Liver (tissue), 9 donors: ENCODE data around the gene CDC42. TPM values are rescaled to one million over a fixed set of nuclear protein-coding genes. Genes with fewer than 3 reads are reported as not detected.

ENCODE experiments used
- DNase-seq: peaks from one replicate; pipeline ENCODE4 v3.0.0-alpha.2; 2017; ENCODE audit warnings: low spot score
- H3K27ac ChIP-seq, 2 donors: one replicate each; pipeline ENCODE4 v1.7.0; 2013; ENCODE audit warnings: inconsistent platforms in 2 of 2, low read length in 2 of 2, control low read depth in 1 of 2, low read depth in 1 of 2, mild to moderate bottlenecking in 1 of 2
- H3K27me3 ChIP-seq, 4 donors: one replicate each; pipeline versions ENCODE4 v1.6.1 to v1.7.0; 2013; ENCODE audit warnings: low read length in 3 of 4, inconsistent platforms in 1 of 4, mild to moderate bottlenecking in 1 of 4, moderate library complexity in 1 of 4; ENCODE audit not compliant: control insufficient read depth in 4 of 4, insufficient read depth in 4 of 4
- H3K36me3 ChIP-seq, 4 donors: one replicate each; pipeline versions ENCODE4 v1.6.1 to v1.7.0; 2013; ENCODE audit warnings: low read length in 3 of 4, mild to moderate bottlenecking in 3 of 4, low read depth in 1 of 4, moderate library complexity in 1 of 4; ENCODE audit not compliant: control insufficient read depth in 4 of 4, insufficient read depth in 3 of 4
- H3K4me1 ChIP-seq, 4 donors: one replicate each; pipeline versions ENCODE4 v1.6.1 to v1.7.0; 2013; ENCODE audit warnings: low read length in 3 of 4, mild to moderate bottlenecking in 3 of 4, moderate library complexity in 1 of 4; ENCODE audit not compliant: control insufficient read depth in 4 of 4, insufficient read depth in 4 of 4
- H3K4me3 ChIP-seq, 3 donors: one replicate each; pipeline versions ENCODE4 v1.6.1 to v1.7.0; 2013; ENCODE audit warnings: low read length in 3 of 3, control low read depth in 1 of 3, low read depth in 1 of 3, mild to moderate bottlenecking in 1 of 3
- H3K9ac ChIP-seq, 2 donors: one replicate each; pipeline ENCODE4 v1.7.0; 2013; ENCODE audit warnings: low read length in 2 of 2, mild to moderate bottlenecking in 2 of 2, moderate library complexity in 2 of 2, control low read depth in 1 of 2, low read depth in 1 of 2
- H3K9me3 ChIP-seq, 4 donors: one replicate each; pipeline versions ENCODE4 v1.6.1 to v1.7.0; 2013; ENCODE audit warnings: low read length in 3 of 4; ENCODE audit not compliant: control insufficient read depth in 4 of 4
- EGR1 ChIP-seq, 2 donors: IDR thresholded peaks; 2 replicates each; pipeline ENCODE4 v1.6.1; 2016 to 2018; ENCODE audit warnings: antibody characterized with exemption in 2 of 2, low read depth in 2 of 2
- FOXA1 ChIP-seq: IDR thresholded peaks from 2 replicates; pipeline ENCODE4 v1.6.1; 2016; ENCODE audit warnings: antibody characterized with exemption
- GABPA ChIP-seq, 2 donors: IDR thresholded peaks in 1 of 2; conservative IDR thresholded peaks in 1 of 2; 2 replicates each; pipeline ENCODE4 v1.6.1; 2016; ENCODE audit warnings: antibody characterized with exemption in 2 of 2, mild to moderate bottlenecking in 1 of 2, moderate library complexity in 1 of 2
- HNF4A ChIP-seq, 2 donors: conservative IDR thresholded peaks; 2 replicates each; pipeline ENCODE4 v1.6.1; 2016; ENCODE audit warnings: antibody characterized with exemption in 2 of 2, mild to moderate bottlenecking in 2 of 2
- JUND ChIP-seq, 2 donors: IDR thresholded peaks; 2 replicates each; pipeline ENCODE4 v1.6.1; 2016; ENCODE audit warnings: antibody characterized with exemption in 2 of 2
- NR2F2 ChIP-seq: IDR thresholded peaks from 2 replicates; pipeline ENCODE4 v1.6.1; 2016; ENCODE audit warnings: antibody characterized with exemption
- RAD21 ChIP-seq, 2 donors: IDR thresholded peaks; 2 replicates each; pipeline ENCODE4 v1.6.1; 2016; ENCODE audit warnings: antibody characterized with exemption in 2 of 2, mild to moderate bottlenecking in 2 of 2
- RXRA ChIP-seq, 2 donors: IDR thresholded peaks; 2 replicates each; pipeline ENCODE4 v1.6.1; 2017 to 2018; ENCODE audit warnings: antibody characterized with exemption in 2 of 2, mild to moderate bottlenecking in 1 of 2
- SP1 ChIP-seq: IDR thresholded peaks from 2 replicates; pipeline ENCODE4 v1.6.1; 2018; ENCODE audit warnings: antibody characterized with exemption, mild to moderate bottlenecking
- TAF1 ChIP-seq: conservative IDR thresholded peaks from 2 replicates; pipeline ENCODE4 v1.6.1; 2016; ENCODE audit warnings: antibody characterized with exemption, mild to moderate bottlenecking
- YY1 ChIP-seq: IDR thresholded peaks from 2 replicates; pipeline ENCODE4 v1.6.1; 2016; ENCODE audit warnings: antibody characterized with exemption, mild to moderate bottlenecking
- WGBS: extraction: QIAGEN DNeasy Blood & Tissue Kit; methylation state at CpG from one replicate; pipeline ENCODE4 v1.1.7; 2013; 5-methylcytosine and 5-hydroxymethylcytosine counted together
- polyA plus RNA-seq, 2 donors: library from polyadenylated mRNA; stranded (reverse) in 1 of 2; unstranded in 1 of 2; fragments of 200-250 nt in 1 of 2; fragments of >200 nt in 1 of 2; fragmentation: Nextera tagmentation in 1 of 2; extraction: Ambion mirVana in 1 of 2; gene quantifications; one replicate each; pipeline versions ENCODE4 v1.2.1 to v1.2.3, GENCODE V29; 2013 to 2015
- total RNA-seq, 2 donors: library from RNA; depleted of rRNA; stranded (reverse); fragments of >200 nt; gene quantifications; one replicate each; pipeline ENCODE4 v1.2.3, GENCODE V29; 2014
- TF ChIP-seq, protein P1 (sequence below): IDR thresholded peaks from 2 replicates; pipeline ENCODE4 v1.6.1; 2016; ENCODE audit warnings: antibody characterized with exemption
- TF ChIP-seq, protein P2 (sequence below): IDR thresholded peaks from 2 replicates; pipeline ENCODE4 v1.6.1; 2016; ENCODE audit warnings: antibody characterized with exemption
- TF ChIP-seq, protein P3 (sequence below): fragments of 150-350 bp; IDR thresholded peaks from 2 replicates; pipeline ENCODE4 v1.5.1; 2017; ENCODE audit warnings: improper control_type of control experiment, low read depth, low read length; ENCODE audit not compliant: missing input control
- TF ChIP-seq, protein P4 (sequence below): IDR thresholded peaks from 2 replicates; pipeline ENCODE4 v1.6.1; 2016; ENCODE audit warnings: antibody characterized with exemption, mild to moderate bottlenecking
- donor health status: healthy.
- donor health status: healthy.
- donor health status: healthy.
- donor health status: healthy.
- donor health status: healthy.

CDC42 gene
- total and polyA plus RNA-seq, 4 donors = 40.3 to 140 (median 69.0) TPM

DNA sequence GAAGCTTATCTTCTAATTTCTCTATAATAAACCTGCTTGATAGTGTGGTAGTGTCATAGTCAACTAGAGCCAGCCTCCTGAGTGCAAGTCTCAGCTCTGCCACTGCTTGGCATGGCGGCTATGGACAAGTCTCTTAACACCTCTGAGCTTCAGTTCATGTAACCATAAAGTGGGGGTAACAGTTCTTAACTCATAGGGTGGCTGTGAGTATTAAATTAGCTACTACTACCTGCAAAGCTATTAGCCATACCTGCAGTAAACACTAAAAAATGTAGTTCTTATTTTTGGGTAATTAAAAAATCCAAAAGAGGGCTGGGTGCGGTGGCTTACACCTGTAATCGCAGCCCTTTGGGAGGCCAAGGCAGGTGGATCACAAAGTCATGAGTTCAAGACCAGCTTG is 2.2 kb upstream of the CDC42 start:
- Histone ChIP-seq H3K27ac (no peak overlapping the region), H3K9ac (no peak overlapping the region), H3K36me3 (peaks cover 0 to 2% (median 0%) of the 10 kb centered on the region in 4 donors), H3K9me3 (no peaks in the 10 kb centered on the region), H3K4me1 (peaks cover 5 to 15% (median 12%) of the 10 kb centered on the region in 4 donors), H3K27me3 (no peaks in the 10 kb centered on the region), H3K4me3 (no peak overlapping the region)
- WGBS = 97% methylated on average over 3 of the region's 3 CpGs
- TF ChIP-seq, protein P1, sequence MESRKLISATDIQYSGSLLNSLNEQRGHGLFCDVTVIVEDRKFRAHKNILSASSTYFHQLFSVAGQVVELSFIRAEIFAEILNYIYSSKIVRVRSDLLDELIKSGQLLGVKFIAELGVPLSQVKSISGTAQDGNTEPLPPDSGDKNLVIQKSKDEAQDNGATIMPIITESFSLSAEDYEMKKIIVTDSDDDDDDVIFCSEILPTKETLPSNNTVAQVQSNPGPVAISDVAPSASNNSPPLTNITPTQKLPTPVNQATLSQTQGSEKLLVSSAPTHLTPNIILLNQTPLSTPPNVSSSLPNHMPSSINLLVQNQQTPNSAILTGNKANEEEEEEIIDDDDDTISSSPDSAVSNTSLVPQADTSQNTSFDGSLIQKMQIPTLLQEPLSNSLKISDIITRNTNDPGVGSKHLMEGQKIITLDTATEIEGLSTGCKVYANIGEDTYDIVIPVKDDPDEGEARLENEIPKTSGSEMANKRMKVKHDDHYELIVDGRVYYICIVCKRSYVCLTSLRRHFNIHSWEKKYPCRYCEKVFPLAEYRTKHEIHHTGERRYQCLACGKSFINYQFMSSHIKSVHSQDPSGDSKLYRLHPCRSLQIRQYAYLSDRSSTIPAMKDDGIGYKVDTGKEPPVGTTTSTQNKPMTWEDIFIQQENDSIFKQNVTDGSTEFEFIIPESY = no peak
- TF ChIP-seq YY1 (no peak), GABPA (IDR thresholded peaks at IDR 0.05 in 1 of 2, conservative IDR thresholded peaks at IDR 0.05 in 1 of 2) (no peak), FOXA1 (no peak), TAF1 (no peak)
- no peak for DNase-seq

DNA sequence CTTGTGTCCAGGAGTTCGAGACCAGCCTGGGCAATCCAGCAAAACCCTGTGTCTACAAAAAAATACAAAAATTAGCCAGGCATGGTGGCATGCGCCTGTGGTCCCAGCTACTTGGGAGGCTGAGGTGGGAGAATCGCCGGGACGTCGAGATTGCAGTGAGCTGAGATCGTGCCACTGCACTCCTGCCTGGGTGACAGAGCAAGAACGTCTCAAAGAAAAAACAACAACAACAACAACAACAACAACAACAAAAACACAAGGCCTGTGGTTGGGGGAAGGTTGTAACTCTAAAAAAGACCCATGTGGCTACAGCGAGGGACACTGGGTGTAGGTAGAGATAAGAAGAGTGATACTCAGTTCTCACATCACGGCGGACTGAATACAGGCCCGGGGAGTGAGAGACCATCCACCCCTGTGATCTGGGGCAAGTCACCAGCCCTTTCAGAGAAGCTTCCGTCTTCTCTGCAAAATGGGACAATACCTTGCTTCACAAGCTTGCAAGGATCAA is 848 bp upstream of the CDC42 start:
- H3K4me1 ChIP-seq = peaks cover 8 to 25% (median 16%) of the 10 kb centered on the region in 4 donors
- no peak overlapping the region for H3K4me3 ChIP-seq
- H3K27ac ChIP-seq = no peak overlapping the region
- TF ChIP-seq, protein P2, sequence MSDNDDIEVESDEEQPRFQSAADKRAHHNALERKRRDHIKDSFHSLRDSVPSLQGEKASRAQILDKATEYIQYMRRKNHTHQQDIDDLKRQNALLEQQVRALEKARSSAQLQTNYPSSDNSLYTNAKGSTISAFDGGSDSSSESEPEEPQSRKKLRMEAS = no peak
- TF ChIP-seq SP1 = no peak
- no peak for TF ChIP-seq RAD21 (IDR thresholded peaks at IDR 0.05)
- TF ChIP-seq EGR1 (IDR thresholded peaks at IDR 0.05; ENCODE audit: low read depth in 2 of 2) = no peak
- TF ChIP-seq GABPA (IDR thresholded peaks at IDR 0.05 in 1 of 2, conservative IDR thresholded peaks at IDR 0.05 in 1 of 2) = no peak
- no peak for TF ChIP-seq HNF4A (conservative IDR thresholded peaks at IDR 0.05)
- TF ChIP-seq, protein P3, sequence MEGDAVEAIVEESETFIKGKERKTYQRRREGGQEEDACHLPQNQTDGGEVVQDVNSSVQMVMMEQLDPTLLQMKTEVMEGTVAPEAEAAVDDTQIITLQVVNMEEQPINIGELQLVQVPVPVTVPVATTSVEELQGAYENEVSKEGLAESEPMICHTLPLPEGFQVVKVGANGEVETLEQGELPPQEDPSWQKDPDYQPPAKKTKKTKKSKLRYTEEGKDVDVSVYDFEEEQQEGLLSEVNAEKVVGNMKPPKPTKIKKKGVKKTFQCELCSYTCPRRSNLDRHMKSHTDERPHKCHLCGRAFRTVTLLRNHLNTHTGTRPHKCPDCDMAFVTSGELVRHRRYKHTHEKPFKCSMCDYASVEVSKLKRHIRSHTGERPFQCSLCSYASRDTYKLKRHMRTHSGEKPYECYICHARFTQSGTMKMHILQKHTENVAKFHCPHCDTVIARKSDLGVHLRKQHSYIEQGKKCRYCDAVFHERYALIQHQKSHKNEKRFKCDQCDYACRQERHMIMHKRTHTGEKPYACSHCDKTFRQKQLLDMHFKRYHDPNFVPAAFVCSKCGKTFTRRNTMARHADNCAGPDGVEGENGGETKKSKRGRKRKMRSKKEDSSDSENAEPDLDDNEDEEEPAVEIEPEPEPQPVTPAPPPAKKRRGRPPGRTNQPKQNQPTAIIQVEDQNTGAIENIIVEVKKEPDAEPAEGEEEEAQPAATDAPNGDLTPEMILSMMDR = no peak
- peaks cover 0 to 2% (median 0%) of the 10 kb centered on the region in 4 donors for H3K36me3 ChIP-seq
- DNase-seq = no peak
- no peaks in the 10 kb centered on the region for H3K9me3 ChIP-seq
- H3K9ac ChIP-seq = no peak overlapping the region
- WGBS = 91% methylated on average over 13 of the region's 13 CpGs
- no peaks in the 10 kb centered on the region for H3K27me3 ChIP-seq

DNA sequence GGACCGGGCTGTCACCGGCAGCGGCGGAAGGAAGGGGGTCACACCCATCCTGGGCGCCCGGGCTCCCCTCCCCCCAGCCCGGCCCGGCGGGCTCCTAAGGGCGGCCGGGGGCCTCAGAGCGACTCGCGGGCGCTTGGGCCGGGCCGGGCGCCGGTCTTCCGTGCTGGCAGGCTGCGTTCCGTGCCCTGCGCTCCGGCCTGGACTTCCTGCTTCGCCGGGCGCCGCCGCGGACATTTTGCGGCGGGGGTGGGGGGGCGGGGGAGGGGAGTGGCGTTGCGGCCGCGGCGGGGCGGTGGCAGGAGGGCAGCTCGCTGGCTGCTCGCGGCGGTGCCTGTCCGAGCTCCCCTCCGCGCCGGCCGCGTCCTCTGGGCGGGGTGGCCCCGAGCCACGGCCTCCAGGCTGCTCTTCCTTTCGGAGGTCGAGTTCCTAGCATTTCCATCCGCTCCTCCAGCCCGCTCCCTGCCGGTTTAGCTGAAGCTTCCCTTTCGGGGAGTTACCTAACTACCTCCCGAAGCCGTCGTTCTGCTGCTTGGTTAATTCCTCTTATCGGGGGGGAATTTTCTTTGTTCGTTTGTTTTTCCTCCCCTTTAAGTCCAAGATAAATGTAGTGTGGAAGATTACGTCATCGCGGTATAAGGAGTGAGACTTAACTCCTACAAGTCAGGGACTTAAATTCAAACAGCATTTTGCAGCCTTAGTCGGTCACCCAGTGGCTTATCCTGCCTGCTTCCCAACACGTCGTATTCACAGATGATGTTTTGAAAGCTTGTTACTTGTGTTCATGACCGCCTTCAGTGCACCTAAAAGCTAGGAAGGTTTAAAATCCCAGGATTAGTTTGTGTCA is 730 bp downstream of the CDC42 start:
- DNase-seq = peak; percentile 77
- WGBS = under 1% methylated on average over 70 of the region's 70 CpGs
- H3K9ac ChIP-seq = peak overlapping the region; percentile 61 to 64
- H3K9me3 ChIP-seq = no peaks in the 10 kb centered on the region
- H3K27me3 ChIP-seq = no peaks in the 10 kb centered on the region
- H3K36me3 ChIP-seq = peaks cover 0 to 2% (median 0%) of the 10 kb centered on the region in 4 donors
- H3K4me1 ChIP-seq = peaks cover 8 to 33% (median 22%) of the 10 kb centered on the region in 4 donors
- peak overlapping the region; percentile 80 to 99 for H3K27ac ChIP-seq
- H3K4me3 ChIP-seq = peak overlapping the region; percentile 76 to 100 (median 86)
- TF ChIP-seq RXRA (IDR thresholded peaks at IDR 0.05) (no peak), TAF1 (no peak), NR2F2 (no peak), GABPA (IDR thresholded peaks at IDR 0.05 in 1 of 2, conservative IDR thresholded peaks at IDR 0.05 in 1 of 2) (no peak), HNF4A (conservative IDR thresholded peaks at IDR 0.05) (no peak), JUND (IDR thresholded peaks at IDR 0.05) (no peak)
- TF ChIP-seq, protein P4, sequence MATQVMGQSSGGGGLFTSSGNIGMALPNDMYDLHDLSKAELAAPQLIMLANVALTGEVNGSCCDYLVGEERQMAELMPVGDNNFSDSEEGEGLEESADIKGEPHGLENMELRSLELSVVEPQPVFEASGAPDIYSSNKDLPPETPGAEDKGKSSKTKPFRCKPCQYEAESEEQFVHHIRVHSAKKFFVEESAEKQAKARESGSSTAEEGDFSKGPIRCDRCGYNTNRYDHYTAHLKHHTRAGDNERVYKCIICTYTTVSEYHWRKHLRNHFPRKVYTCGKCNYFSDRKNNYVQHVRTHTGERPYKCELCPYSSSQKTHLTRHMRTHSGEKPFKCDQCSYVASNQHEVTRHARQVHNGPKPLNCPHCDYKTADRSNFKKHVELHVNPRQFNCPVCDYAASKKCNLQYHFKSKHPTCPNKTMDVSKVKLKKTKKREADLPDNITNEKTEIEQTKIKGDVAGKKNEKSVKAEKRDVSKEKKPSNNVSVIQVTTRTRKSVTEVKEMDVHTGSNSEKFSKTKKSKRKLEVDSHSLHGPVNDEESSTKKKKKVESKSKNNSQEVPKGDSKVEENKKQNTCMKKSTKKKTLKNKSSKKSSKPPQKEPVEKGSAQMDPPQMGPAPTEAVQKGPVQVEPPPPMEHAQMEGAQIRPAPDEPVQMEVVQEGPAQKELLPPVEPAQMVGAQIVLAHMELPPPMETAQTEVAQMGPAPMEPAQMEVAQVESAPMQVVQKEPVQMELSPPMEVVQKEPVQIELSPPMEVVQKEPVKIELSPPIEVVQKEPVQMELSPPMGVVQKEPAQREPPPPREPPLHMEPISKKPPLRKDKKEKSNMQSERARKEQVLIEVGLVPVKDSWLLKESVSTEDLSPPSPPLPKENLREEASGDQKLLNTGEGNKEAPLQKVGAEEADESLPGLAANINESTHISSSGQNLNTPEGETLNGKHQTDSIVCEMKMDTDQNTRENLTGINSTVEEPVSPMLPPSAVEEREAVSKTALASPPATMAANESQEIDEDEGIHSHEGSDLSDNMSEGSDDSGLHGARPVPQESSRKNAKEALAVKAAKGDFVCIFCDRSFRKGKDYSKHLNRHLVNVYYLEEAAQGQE = no peak
- TF ChIP-seq, protein P2 = no peak
- TF ChIP-seq, protein P3 = no peak
